ENCODE results near the gene TMEM114. TPM values are rescaled to one million over a fixed set of nuclear protein-coding genes. Genes with fewer than 3 reads are reported as not detected.

The TMEM114 gene
- total RNA-seq, 2 donors from 2014 or later, result not detected

- H3K36me3 ChIP-seq, result no peaks in the 10 kb centered on the region
- no peak overlapping the region for H3K27ac ChIP-seq
- TF ChIP-seq CTCF (IDR thresholded peaks at IDR 0.05), result no peak
- no peak overlapping the region for H3K4me3 ChIP-seq
- DNase-seq (ENCODE audit: low spot score), result no peak
- no peaks in the 10 kb centered on the region for H3K9me3 ChIP-seq
- H3K27me3 ChIP-seq, result no peaks in the 10 kb centered on the region
- H3K4me1 ChIP-seq, result no peaks in the 10 kb centered on the region
Observed at GRCh38 chr16:8522757-8523156, 67.6 kb downstream of the TMEM114 start.

GRCh38 chr16:8519643-8520042, 70.7 kb downstream of the TMEM114 start:
- Histone ChIP-seq H3K27me3 (no peaks in the 10 kb centered on the region), H3K36me3 (no peaks in the 10 kb centered on the region), H3K4me1 (no peaks in the 10 kb centered on the region), H3K9me3 (no peaks in the 10 kb centered on the region), H3K27ac (no peak overlapping the region), H3K4me3 (no peak overlapping the region)
- DNase-seq (ENCODE audit: low spot score), result no peak
- no peak for TF ChIP-seq CTCF (IDR thresholded peaks at IDR 0.05)

Other genes starting within 250 kb of the TMEM114 start
- gene METTL22, start 31.2 kb upstream of the TMEM114 start, total RNA-seq, result 10 to 100 TPM in 1 of 2 donors, 1 to 10 TPM in 1; 10.0 to 24.3 TPM
- gene ABAT, start 84.1 kb upstream of the TMEM114 start, total RNA-seq, result 10 to 100 TPM in 1 of 2 donors, 1 to 10 TPM in 1; 9.8 to 14.9 TPM
- gene TMEM186, start 207.1 kb upstream of the TMEM114 start, total RNA-seq, result 1 to 10 TPM; 6.3 to 7.6 TPM
- 10 to 100 TPM; 14.5 to 20.5 TPM for gene PMM2, start 207.3 kb upstream of the TMEM114 start, total RNA-seq